CD1c-positive myeloid dendritic cell (primary cell): ENCODE measurements around the gene ZXDB.
A peak's percentile ranks its signal among the peaks of the same experiment; 100 is the strongest.
"Not testable (repeated sequence)": the region's sequence is repeated elsewhere in the genome, so short reads cannot be mapped to it uniquely, and the experiment has no call there.

Experiments used
- DNase-seq: peaks from one replicate; pipeline ENCODE4 v3.0.0-alpha.2; 2016; ENCODE audit errors: extremely low spot score

Gene ZXDB

GRCh38 chrX:57591284-57592159 is at the start of gene ZXDB:
TSS of gene ZXDB (plus strand) at chrX:57592011. CDS start at chrX:57592049, 38 bp downstream.
- DNase-seq: peak; percentile 4

- no peak for DNase-seq
Observed at GRCh38 chrX:57565198-57565597, 26.6 kb upstream of the ZXDB start.

- peak; percentile 38 for DNase-seq
Observed at GRCh38 chrX:57573754-57574153, 18.1 kb upstream of the ZXDB start.

DNA sequence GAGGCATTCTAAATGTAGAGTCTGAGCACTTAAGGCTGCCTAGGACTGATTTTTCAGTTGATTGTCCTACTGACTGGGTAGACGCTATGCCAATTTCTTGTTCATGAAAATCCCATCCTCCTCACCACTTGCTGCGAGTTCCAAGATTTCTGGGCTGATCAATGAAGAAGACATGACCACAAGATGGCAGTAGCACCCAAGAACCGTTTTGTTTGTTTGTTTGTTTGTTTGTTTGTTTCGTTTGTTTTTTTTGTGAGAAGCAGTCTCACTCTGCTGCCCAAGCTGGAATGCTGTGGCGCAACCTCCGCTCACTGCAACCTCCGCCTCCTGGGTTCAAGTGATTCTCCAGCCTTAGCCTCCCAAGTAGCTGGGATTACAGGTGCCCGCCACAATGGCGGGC is 8.9 kb upstream of the ZXDB start:
- not testable (repeated sequence) for DNase-seq

- DNase-seq: no peak
Observed at GRCh38 chrX:57583477-57583876, 8.3 kb upstream of the ZXDB start.

GRCh38 chrX:57586360-57586759 is 5.5 kb upstream of the ZXDB start:
- DNase-seq: peak; percentile 23

DNA sequence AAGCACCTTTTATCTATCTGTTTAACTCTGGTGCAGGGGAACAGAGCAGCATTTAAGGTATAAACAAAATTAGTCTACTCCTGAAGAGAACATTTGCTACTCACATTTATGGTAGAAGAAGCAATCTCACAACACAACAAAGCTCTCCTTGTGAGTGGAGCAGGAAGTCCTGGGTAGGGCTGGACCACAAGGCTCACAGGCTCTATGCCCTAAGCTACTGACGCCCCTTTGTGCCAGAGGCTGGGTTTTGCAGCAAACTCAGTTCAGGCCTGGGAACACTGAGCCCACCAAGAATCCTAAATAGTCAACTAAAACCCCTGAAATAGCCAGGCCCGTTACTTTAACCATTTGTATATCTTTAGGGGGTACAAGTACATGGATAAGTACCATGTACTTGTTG is 4.7 kb upstream of the ZXDB start:
- no peak for DNase-seq

DNA sequence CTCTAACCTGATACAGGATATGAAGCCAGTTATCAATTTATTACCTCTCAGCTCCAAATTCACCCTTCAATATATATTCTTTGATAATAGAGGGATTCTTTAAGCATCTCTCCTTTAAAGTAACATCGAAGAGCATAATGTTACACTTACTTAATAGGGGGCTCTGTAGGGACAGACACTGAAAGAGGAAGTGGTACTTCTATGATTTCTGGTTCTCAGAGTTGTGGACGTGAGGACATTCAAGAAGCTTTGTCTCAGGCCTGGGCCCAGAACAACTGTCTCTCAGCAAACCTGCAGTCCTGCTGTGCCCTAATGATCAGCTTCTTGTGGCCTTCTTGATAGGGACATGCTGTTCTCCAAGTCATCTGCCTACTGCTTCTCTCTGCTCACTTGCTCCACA is 4.2 kb upstream of the ZXDB start:
- DNase-seq: no peak

- peak; percentile 35 for DNase-seq
Observed at GRCh38 chrX:57592160-57592893, 516 bp downstream of the ZXDB start.

DNA sequence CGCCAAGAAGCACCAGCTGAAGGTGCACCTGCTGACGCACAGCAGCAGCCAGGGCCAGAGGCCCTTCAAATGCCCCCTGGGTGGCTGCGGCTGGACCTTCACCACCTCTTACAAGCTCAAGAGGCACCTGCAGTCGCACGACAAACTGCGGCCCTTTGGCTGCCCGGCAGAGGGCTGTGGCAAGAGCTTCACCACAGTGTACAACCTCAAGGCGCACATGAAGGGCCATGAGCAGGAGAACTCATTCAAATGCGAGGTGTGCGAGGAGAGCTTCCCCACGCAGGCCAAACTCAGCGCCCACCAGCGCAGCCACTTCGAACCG is 1.0 kb downstream of the ZXDB start:
- not testable (repeated sequence) for DNase-seq

- no peak for DNase-seq
Observed at GRCh38 chrX:57595381-57595811, 3.6 kb downstream of the ZXDB start.

DNA sequence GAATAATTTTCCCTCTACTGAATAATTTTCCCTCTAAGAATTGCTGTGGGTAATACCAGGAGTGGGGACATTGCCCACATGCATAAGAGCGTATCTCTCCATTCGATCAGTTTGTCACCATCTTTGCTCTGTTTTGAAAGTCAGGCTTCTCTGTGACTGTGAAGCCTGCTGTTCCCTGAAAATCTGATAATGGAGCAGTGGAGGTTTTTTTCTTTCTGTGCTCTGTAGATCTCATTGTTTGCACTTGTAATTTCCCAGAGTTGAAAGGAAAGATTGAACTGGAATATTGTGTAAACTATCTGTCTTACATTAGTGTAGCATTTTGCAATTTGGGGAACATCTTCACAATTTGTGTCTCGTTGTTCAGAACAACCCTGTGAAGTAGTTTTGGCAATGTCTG is 4.3 kb downstream of the ZXDB start:
- DNase-seq: no peak

- DNase-seq: no peak
Observed at GRCh38 chrX:57596516-57596915, 4.7 kb downstream of the ZXDB start.

- DNase-seq: no peak
Observed at GRCh38 chrX:57607295-57608187, 15.7 kb downstream of the ZXDB start.

- not testable (repeated sequence) for DNase-seq
Observed at GRCh38 chrX:57613351-57613750, 21.5 kb downstream of the ZXDB start.

DNA sequence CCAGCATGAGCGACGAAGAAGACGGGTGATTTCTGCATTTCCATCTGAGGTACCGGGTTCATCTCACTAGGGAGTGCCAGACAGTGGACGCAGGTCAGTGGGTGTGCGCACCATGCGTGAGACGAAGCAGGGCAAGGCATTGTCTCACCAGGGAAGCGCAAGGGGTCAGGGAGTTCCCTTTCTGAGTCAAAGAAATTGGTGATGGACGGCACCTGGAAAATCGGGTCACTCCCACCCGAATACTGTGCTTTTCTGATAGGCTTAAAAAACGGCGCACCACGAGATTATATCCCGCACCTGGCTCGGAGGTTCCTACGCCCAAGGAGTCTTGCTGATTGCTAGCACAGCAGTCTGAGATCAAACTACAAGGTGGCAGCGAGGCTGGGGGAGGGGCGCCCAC is 37.6 kb downstream of the ZXDB start:
- not testable (repeated sequence) for DNase-seq

DNA sequence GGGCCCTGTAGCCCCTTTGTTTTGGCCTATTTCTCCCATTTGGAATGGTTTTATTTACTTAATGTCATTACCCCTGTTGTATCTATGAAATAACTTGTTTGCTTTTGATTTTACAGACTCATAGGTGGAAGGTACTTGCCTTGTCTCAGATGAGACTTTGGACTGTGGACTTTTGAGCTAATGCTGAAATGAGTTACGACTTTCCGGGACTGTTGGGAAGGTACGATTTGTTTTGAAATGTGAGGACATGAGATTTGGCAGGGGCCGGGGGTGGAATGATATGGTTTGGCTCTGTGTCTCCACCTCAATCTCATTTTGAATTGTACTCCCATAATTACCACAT is 48.8 kb downstream of the ZXDB start:
- DNase-seq: no peak

GRCh38 chrX:57641338-57641737 is 49.5 kb downstream of the ZXDB start:
- no peak for DNase-seq

DNA sequence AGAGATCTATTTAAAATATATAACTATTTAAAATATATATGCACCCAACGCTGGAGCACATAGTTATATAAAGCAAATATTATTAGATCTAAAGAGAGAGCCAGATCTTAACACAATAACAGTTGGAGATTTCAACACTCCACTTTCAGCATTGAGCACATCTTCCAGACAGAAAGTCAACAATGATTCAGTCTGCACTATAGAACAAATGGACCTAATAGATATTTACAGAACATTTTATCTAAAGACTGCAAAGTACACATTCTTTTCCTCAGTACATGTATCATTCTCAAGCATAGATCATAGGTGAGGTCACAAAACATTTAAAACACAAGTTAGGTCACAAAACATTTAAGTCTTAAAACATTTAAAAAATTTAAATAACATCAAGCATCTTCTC is 51.9 kb downstream of the ZXDB start:
- no peak for DNase-seq

- no peak for DNase-seq
Observed at GRCh38 chrX:57647020-57647419, 55.2 kb downstream of the ZXDB start.
